ENCODE data around the gene SLC22A9.
"Not testable (repeated sequence)": the region's sequence is repeated elsewhere in the genome, so short reads cannot be mapped to it uniquely, and the experiment has no call there.

The SLC22A9 gene

DNA sequence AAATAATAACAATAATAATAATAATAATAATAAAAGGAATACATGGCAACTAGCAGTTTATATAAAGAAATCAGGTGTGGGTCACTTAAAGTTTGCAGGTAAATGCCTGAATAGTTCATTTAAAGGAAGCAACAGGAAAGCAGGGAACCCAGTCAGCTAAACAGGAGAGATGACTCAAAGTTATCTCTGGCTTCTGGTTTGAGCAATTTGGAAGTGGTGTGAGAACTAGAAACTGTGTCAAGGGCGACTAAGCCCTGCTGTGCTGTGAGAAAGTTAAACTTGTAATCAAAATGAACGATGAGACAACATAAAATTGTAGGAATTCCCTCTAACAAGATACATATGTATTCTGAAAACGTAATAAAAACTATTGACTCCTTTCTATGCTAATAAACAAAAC, 35.5 kb downstream of the SLC22A9 start:
- Histone ChIP-seq H3K27me3 (ENCODE audit: insufficient read depth, low read length) (peaks cover 3% of the 10 kb centered on the region), H3K36me3 (ENCODE audit: insufficient read depth, low read length) (no peaks in the 10 kb centered on the region), H3K9me3 (ENCODE audit: low read length) (no peaks in the 10 kb centered on the region), H3K4me3 (ENCODE audit: low read length) (no peak overlapping the region), H2AFZ (ENCODE audit: low read depth, low read length) (no peak overlapping the region), H3K4me1 (ENCODE audit: insufficient read depth, low read length) (no peaks in the 10 kb centered on the region)

DNA sequence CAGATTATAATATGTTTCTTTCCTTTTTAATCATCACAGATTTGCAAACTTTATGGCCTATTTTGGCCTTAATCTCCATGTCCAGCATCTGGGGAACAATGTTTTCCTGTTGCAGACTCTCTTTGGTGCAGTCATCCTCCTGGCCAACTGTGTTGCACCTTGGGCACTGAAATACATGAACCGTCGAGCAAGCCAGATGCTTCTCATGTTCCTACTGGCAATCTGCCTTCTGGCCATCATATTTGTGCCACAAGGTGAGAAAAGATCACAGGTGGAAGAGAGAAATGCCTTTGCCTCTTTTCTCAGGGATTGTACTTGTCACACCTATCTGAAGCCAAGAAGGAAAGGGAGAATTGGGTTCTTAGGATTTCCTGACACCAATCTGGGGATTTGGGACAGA, 36.9 kb downstream of the SLC22A9 start:
- Histone ChIP-seq H3K4me1 (ENCODE audit: insufficient read depth, low read length) (no peaks in the 10 kb centered on the region), H3K36me3 (ENCODE audit: insufficient read depth, low read length) (no peaks in the 10 kb centered on the region), H2AFZ (ENCODE audit: low read depth, low read length) (no peak overlapping the region), H3K27me3 (ENCODE audit: insufficient read depth, low read length) (peaks cover 3% of the 10 kb centered on the region), H3K9me3 (ENCODE audit: low read length) (no peaks in the 10 kb centered on the region), H3K4me3 (ENCODE audit: low read length) (no peak overlapping the region)

DNA sequence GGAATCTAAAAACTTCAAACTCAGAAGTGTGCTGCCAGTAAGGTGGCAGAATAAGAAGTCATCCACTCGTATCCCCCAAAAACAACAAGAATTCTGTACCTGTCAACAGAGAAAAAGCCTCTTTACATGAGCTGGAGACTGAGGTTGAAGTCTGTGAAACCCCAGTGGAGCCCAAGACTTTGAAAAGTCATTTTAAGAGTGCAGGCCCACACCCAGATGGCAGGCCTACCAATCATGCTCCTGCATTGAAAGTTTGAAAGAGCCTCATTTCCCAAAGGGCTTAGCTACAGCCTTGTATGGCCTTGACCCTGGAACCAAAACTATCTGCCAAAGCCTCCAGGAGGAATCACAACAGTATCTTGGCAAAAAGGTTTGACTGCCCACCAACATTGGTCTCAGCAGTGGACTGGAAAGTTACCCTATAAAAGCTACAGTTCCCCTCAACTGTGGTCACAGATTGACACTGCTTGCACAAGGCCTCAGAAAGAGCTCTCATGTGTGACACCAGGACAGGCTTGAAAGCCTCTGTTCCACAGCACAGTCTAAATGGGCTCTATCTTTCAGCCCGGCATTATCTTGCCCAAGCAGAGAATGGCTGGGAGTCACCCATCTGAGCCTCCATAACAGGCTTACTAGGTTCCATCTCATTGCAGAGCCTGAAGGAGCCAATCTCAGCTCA, 47.7 kb downstream of the SLC22A9 start:
- Histone ChIP-seq H3K36me3 (ENCODE audit: insufficient read depth, low read length) (no peaks in the 10 kb centered on the region), H2AFZ (ENCODE audit: low read depth, low read length) (no peak overlapping the region), H3K4me3 (ENCODE audit: low read length) (no peak overlapping the region), H3K4me1 (ENCODE audit: insufficient read depth, low read length) (no peaks in the 10 kb centered on the region), H3K27me3 (ENCODE audit: insufficient read depth, low read length) (no peaks in the 10 kb centered on the region), H3K9me3 (ENCODE audit: low read length) (no peaks in the 10 kb centered on the region)

DNA sequence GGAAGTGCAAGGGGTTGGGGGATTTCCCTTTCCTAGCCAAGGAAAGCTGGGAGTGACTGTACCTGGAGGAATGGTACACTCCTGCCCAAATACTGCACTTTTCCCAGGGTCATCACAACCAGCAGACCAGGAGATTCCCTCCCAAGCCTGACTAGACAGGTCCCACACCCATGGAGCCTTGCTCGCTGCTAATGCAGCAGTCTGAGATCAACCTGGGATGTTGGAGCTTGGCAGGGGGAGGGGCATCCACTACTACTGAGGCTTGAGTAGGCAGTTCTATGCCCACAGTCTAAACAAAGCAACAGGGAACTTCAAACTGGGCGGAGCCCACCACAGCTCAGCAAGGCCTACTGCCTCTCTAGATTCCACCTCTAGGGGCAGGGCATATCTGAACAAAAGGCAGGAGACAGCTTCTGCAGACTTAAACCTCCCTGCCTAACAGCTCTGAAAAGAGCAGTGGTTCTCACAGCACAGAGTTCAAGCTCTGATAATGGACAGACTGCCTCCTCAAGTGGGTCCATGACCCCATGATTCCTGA, 58.5 kb downstream of the SLC22A9 start:
- Histone ChIP-seq H3K36me3 (ENCODE audit: insufficient read depth, low read length) (no peaks in the 10 kb centered on the region), H3K27me3 (ENCODE audit: insufficient read depth, low read length) (no peaks in the 10 kb centered on the region), H3K9me3 (ENCODE audit: low read length) (no peaks in the 10 kb centered on the region), H3K4me1 (ENCODE audit: insufficient read depth, low read length) (no peaks in the 10 kb centered on the region), H3K4me3 (ENCODE audit: low read length) (no peak overlapping the region), H2AFZ (ENCODE audit: low read depth, low read length) (no peak overlapping the region)

DNA sequence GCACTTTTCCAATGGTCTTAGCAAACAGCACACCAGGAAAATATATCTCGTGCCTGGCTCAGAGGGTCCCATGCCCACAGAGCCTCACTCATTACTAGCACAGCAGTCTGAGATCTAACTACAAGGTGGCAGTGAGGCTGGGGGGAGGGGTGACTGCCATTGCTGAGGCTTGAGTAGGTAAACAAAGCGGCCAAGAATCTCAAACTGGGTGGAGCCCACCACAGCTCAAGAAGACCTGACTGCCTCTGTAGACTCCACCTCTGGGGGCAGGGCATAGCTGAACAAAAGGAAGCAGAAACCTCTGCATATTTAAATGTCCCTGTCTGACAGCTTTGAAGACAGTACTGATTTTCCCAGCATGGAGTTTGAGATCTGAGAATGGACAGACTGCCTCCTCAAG, 61.1 kb downstream of the SLC22A9 start:
- H3K36me3 ChIP-seq (ENCODE audit: insufficient read depth, low read length); H2AFZ ChIP-seq (ENCODE audit: low read depth, low read length); H3K4me1 ChIP-seq (ENCODE audit: insufficient read depth, low read length); H3K9me3 ChIP-seq (ENCODE audit: low read length); H3K4me3 ChIP-seq (ENCODE audit: low read length); H3K27me3 ChIP-seq (ENCODE audit: insufficient read depth, low read length): not testable (repeated sequence)

DNA sequence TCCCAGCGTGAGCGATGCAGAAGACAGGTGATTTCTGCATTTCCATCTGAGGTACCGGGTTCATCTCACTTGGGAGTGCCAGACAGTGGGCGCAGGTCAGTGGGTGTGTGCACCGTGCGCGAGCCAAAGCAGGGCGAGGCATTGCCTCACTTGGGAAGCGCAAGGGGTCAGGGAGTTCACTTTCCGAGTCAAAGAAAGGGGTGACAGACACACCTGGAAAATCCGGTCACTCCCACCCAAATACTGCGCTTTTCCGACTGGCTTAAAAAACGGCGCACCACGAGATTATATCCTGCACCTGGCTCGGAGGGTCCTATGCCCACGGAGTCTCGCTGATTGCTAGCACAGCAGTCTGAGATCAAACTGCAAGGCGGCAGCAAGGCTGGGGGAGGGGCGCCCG, 65.8 kb downstream of the SLC22A9 start:
- not testable (repeated sequence) for H3K4me3 ChIP-seq (ENCODE audit: low read length); H2AFZ ChIP-seq (ENCODE audit: low read depth, low read length); H3K9me3 ChIP-seq (ENCODE audit: low read length); H3K27me3 ChIP-seq (ENCODE audit: insufficient read depth, low read length); H3K36me3 ChIP-seq (ENCODE audit: insufficient read depth, low read length); H3K4me1 ChIP-seq (ENCODE audit: insufficient read depth, low read length)

DNA sequence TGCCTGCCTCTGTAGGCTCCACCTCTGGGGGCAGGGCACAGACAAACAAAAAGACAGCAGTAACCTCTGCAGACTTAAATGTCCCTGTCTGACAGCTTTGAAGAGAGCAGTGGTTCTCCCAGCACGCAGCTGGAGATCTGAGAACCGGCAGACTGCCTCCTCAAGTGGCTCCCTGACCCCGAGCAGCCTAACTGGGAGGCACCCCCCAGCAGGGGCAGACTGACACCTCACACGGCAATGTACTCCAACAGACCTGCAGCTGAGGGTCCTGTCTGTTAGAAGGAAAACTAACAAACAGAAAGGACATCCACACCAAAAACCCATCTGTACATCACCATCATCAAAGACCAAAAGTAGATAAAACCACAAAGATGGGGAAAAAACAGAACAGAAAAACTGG, 66.2 kb downstream of the SLC22A9 start:
- H3K4me1 ChIP-seq (ENCODE audit: insufficient read depth, low read length); H3K36me3 ChIP-seq (ENCODE audit: insufficient read depth, low read length); H2AFZ ChIP-seq (ENCODE audit: low read depth, low read length); H3K4me3 ChIP-seq (ENCODE audit: low read length); H3K9me3 ChIP-seq (ENCODE audit: low read length); H3K27me3 ChIP-seq (ENCODE audit: insufficient read depth, low read length): not testable (repeated sequence)

DNA sequence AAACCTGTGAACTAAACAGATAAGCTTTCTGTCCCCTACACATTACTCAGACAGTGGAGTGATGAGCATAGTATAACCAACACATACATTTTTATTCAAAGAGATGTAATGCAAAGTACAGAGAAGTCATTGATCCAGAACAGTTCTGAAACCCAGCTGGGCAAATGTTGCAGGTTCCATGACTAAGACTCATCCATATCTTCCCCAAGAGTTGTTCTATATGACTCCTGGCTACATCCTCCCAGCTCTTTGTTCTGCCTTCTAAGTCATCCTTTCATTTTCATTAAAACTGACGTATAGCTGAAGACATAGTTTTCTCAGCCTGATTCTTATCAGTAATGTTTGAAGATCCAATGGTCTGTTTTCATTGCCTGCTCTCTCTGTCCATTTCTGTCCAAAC, 74.1 kb downstream of the SLC22A9 start:
- Histone ChIP-seq H3K4me3 (ENCODE audit: low read length) (no peak overlapping the region), H3K36me3 (ENCODE audit: insufficient read depth, low read length) (no peaks in the 10 kb centered on the region), H3K27me3 (ENCODE audit: insufficient read depth, low read length) (no peaks in the 10 kb centered on the region)

DNA sequence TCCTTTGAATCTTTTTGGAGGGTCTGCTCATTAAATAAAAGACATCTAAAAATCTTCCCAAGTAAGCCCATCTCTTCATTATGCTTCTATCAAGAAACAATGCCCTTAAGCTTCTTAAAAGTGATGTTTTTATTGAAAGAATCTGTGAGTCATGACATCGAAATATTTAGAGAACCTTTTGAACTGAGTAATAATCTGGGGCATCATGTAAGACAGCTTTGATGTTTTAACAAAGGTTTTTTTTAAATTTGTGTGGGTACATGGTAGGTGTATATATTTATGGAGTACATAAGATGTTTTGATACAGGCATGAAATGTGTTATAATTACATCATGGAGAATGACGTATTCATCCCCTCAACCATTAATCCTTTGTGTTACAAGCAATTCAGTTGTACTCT, 74.6 kb downstream of the SLC22A9 start:
- no peaks in the 10 kb centered on the region for H3K4me1 ChIP-seq (ENCODE audit: insufficient read depth, low read length)
- H3K36me3 ChIP-seq (ENCODE audit: insufficient read depth, low read length), result no peaks in the 10 kb centered on the region
- H3K4me3 ChIP-seq (ENCODE audit: low read length), result no peak overlapping the region
- H3K27me3 ChIP-seq (ENCODE audit: insufficient read depth, low read length), result no peaks in the 10 kb centered on the region
- H2AFZ ChIP-seq (ENCODE audit: low read depth, low read length), result no peak overlapping the region
- no peaks in the 10 kb centered on the region for H3K9me3 ChIP-seq (ENCODE audit: low read length)

More for the DNA sequence above, 74.1 kb downstream of the SLC22A9 start:
- Histone ChIP-seq H3K4me1 (ENCODE audit: insufficient read depth, low read length) (no peaks in the 10 kb centered on the region), H2AFZ (ENCODE audit: low read depth, low read length) (no peak overlapping the region), H3K9me3 (ENCODE audit: low read length) (no peaks in the 10 kb centered on the region)

DNA sequence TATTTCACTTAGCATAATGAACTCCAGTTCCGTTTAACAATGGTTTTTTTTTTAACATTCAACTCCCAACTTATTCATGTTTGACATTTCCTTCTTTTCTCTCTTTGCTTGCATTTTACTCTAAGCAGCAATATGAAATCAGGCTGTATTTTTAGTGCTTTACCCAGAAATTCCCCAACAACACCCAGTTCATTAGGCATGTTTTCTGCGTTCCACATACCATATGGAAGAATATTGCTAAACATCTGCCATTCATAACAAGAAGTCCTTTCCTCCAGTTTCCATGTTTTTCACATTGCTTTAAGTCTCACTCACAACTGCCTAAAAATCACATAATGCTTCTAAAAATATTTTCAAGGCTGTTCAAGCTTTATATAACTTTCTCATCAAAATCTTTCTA, 75.5 kb downstream of the SLC22A9 start:
- Histone ChIP-seq H3K27me3 (ENCODE audit: insufficient read depth, low read length) (no peaks in the 10 kb centered on the region), H3K4me1 (ENCODE audit: insufficient read depth, low read length) (no peaks in the 10 kb centered on the region), H2AFZ (ENCODE audit: low read depth, low read length) (no peak overlapping the region), H3K4me3 (ENCODE audit: low read length) (no peak overlapping the region), H3K9me3 (ENCODE audit: low read length) (no peaks in the 10 kb centered on the region), H3K36me3 (ENCODE audit: insufficient read depth, low read length) (no peaks in the 10 kb centered on the region)

DNA sequence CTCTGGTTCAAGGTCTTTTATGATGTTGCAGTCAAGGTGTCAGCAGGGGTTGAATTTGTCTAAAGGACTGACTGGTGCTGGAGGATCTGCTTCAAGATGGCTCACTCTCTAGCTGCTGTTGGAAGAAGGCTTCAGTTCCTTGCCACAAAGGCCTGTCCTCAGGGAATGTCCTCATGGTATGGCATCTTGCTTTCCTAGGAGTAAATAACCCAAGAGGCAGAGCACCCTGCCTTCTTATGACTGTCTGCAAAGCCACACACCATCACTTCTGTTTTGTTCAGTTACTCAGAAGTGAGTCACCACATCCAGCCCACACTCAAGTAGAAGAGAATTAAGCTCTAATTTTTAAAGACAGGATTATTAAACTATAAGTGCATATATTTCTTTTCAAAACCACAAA, 76.1 kb downstream of the SLC22A9 start:
- no peaks in the 10 kb centered on the region for H3K4me1 ChIP-seq (ENCODE audit: insufficient read depth, low read length)
- H3K9me3 ChIP-seq (ENCODE audit: low read length), result no peaks in the 10 kb centered on the region
- no peaks in the 10 kb centered on the region for H3K27me3 ChIP-seq (ENCODE audit: insufficient read depth, low read length)
- no peaks in the 10 kb centered on the region for H3K36me3 ChIP-seq (ENCODE audit: insufficient read depth, low read length)
- H2AFZ ChIP-seq (ENCODE audit: low read depth, low read length), result no peak overlapping the region
- no peak overlapping the region for H3K4me3 ChIP-seq (ENCODE audit: low read length)

DNA sequence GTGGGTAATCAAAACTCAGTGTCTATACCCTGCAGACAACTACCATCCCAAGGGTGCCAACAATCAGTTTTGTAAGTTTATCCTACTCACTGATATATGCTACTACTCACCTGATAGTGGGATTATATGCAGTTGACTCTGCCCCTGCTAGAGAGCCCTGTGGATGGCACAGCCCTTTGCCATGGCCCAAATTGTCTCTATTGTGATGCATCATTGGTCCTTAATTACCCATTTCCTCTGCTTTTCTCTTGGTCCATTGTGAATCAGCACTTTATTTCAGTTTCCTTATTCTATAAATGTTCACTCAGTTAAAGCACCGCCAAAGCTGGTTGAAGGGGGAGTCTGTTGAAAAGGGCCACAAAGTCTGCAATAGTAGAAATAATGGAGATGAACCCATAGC, 79.1 kb downstream of the SLC22A9 start:
- no peak overlapping the region for H2AFZ ChIP-seq (ENCODE audit: low read depth, low read length)
- H3K36me3 ChIP-seq (ENCODE audit: insufficient read depth, low read length), result no peaks in the 10 kb centered on the region
- no peaks in the 10 kb centered on the region for H3K27me3 ChIP-seq (ENCODE audit: insufficient read depth, low read length)
- H3K4me1 ChIP-seq (ENCODE audit: insufficient read depth, low read length), result no peaks in the 10 kb centered on the region
- no peak overlapping the region for H3K4me3 ChIP-seq (ENCODE audit: low read length)
- no peaks in the 10 kb centered on the region for H3K9me3 ChIP-seq (ENCODE audit: low read length)

DNA sequence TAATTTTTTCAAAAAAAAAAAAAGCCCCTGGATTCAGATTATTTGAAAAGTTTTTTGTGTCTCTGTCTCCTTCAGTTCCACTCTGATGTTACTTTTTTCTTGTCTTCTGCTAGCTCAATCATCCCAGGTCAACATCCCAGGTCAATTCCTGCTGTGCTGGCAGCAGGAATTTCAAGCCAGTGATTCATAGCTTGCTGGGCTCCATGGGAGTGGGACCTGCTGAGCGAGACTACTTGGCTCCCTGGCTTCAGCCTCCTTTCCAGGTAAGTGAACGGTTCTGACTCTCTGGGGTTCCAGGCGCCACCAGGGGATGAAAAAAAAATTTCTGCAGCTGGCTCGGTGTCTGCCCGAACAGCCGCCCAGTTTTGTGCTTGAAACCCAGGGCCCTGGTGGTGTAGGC, 90.0 kb downstream of the SLC22A9 start:
- Histone ChIP-seq H3K4me3 (ENCODE audit: low read length) (no peak overlapping the region), H2AFZ (ENCODE audit: low read depth, low read length) (no peak overlapping the region), H3K9me3 (ENCODE audit: low read length) (no peaks in the 10 kb centered on the region), H3K4me1 (ENCODE audit: insufficient read depth, low read length) (no peaks in the 10 kb centered on the region), H3K36me3 (ENCODE audit: insufficient read depth, low read length) (no peaks in the 10 kb centered on the region), H3K27me3 (ENCODE audit: insufficient read depth, low read length) (peaks cover 5% of the 10 kb centered on the region)
